Left lung (tissue), 10 donors: ENCODE results near the gene GDF9. TPM values are rescaled to one million over a fixed set of nuclear protein-coding genes. Genes with fewer than 3 reads are reported as not detected.
A peak's percentile ranks its signal among the peaks of the same experiment; 100 is the strongest.

Experiments used
- ATAC-seq: fragments of 200-7000 bp; cut with Tn5 transposase; one replicate; pipeline ENCODE4 v1.9.1; 2020; ENCODE audit warnings: moderate library complexity
- DNase-seq, 4 donors: peaks; one replicate each; pipeline ENCODE4 v3.0.0-alpha.2; 2013 to 2020
- H3K27ac ChIP-seq, 2 donors: fragments of 200-600 bp; sonication (generic) in 1 of 2; one replicate each; pipeline versions ENCODE4 v1.5.0 to v1.8.0; 2020 to 2021
- H3K27me3 ChIP-seq, 2 donors: fragments of 200-600 bp; sonication (generic) in 1 of 2; one replicate each; pipeline versions ENCODE4 v1.5.0 to v1.8.0; 2020 to 2021
- H3K36me3 ChIP-seq, 2 donors: fragments of 200-600 bp; sonication (generic) in 1 of 2; one replicate each; pipeline versions ENCODE4 v1.5.0 to v1.8.0; 2020 to 2021
- H3K4me1 ChIP-seq, 2 donors: fragments of 200-600 bp; one replicate each; pipeline ENCODE4 v1.8.0; 2021
- H3K4me3 ChIP-seq, 2 donors: fragments of 200-600 bp; sonication (generic) in 1 of 2; one replicate each; pipeline versions ENCODE4 v1.5.0 to v1.8.0; 2020 to 2021; ENCODE audit warnings: mild to moderate bottlenecking in 1 of 2
- H3K9me3 ChIP-seq, 2 donors: fragments of 200-600 bp; sonication (generic) in 1 of 2; one replicate each; pipeline versions ENCODE4 v1.5.0 to v1.8.0; 2020 to 2021
- intact Hi-C, 2 donors: fragments of 100-400 bp; cut with DNase I; formaldehyde crosslinking; loops; one replicate each; pipeline versions ENCODE4 v1.11.2 to v1.14.2; 2022
- polyA plus RNA-seq, 6 donors: library from polyadenylated mRNA; unstranded; fragments of 120-200 nt; gene quantifications; one replicate each; pipeline ENCODE4 v1.2.1, GENCODE V29; 2013; ENCODE audit not compliant: insufficient read length in 6 of 6
- total RNA-seq, 2 donors: library from RNA; stranded (reverse); fragmentation: NEBNext Ultra II Directional; extraction: Animal tissue kit (Norgen Biotek cat#: 25700); gene quantifications; one replicate each; pipeline ENCODE4 v1.2.1, GENCODE V29; 2021
- TF ChIP-seq, protein P1 (sequence below), 2 donors: fragments of 200-600 bp; sonication (generic) in 1 of 2; IDR thresholded peaks; one replicate each; pipeline versions ENCODE4 v1.5.0 to v1.8.0; 2021; ENCODE audit warnings: antibody characterized with exemption in 2 of 2
- donor health status: DM: no; HTN: yes; CAD: no.
- donor health status: DM: no; HTN: no; CAD: no.

GDF9 gene
- total and polyA plus RNA-seq, 8 donors = 0.26 to 1.6 (median 1.2) TPM

DNA sequence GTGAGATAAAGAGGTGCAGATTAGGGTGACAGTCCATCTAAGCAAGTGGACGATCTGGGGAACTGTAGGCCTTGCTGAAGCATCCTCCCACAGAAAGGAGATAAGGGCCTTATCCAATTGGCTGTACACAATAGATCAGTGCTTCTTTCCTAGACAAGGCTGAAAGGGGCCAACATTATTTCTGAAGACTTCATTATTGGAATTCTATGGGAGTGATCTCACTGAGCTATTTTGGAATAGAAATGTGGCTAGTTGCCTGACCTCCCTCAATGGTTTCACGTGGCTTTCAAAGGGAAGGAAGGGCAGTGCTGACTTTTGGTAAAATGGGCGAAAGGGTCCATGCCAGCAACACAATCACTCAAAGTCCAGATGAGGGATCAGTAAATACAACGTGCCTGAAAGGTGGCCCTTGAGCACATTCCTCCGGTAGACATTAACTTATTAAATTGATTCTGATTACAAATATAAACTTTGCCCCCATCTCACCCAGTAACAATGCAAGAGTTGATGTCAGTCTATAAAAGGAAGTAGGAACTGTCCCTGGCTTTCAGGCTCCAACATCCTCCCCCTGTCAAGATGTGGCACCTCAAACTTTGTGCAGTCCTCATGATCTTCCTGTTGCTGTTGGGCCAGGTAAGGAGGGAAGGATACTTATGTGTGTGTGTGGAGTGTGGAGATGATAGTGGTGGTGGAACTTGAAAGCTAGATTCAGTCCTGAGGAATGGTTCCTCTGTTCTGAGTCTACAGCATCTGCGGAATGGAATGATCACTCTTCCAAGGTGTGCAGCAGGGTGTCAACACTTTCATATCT, 7.1 kb upstream of the GDF9 start, which contains the start of gene LEAP2:
LEAP2 (plus strand) TSS at position 550 of the 811 bp plus-strand sequence; CDS start at position 577, 27 bp downstream.
- H3K4me3 ChIP-seq = no peak within 1 kb of the TSS
- H3K27me3 ChIP-seq = no peaks in the 10 kb centered on the region
- H3K9me3 ChIP-seq = no peaks in the 10 kb centered on the region
- DNase-seq = no peak
- intact Hi-C loops = no loop called here
- H3K36me3 ChIP-seq = peaks cover 0 to 72% of the 10 kb centered on the region in 2 donors
- TF ChIP-seq, protein P1, sequence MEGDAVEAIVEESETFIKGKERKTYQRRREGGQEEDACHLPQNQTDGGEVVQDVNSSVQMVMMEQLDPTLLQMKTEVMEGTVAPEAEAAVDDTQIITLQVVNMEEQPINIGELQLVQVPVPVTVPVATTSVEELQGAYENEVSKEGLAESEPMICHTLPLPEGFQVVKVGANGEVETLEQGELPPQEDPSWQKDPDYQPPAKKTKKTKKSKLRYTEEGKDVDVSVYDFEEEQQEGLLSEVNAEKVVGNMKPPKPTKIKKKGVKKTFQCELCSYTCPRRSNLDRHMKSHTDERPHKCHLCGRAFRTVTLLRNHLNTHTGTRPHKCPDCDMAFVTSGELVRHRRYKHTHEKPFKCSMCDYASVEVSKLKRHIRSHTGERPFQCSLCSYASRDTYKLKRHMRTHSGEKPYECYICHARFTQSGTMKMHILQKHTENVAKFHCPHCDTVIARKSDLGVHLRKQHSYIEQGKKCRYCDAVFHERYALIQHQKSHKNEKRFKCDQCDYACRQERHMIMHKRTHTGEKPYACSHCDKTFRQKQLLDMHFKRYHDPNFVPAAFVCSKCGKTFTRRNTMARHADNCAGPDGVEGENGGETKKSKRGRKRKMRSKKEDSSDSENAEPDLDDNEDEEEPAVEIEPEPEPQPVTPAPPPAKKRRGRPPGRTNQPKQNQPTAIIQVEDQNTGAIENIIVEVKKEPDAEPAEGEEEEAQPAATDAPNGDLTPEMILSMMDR (IDR thresholded peaks at IDR 0.05) = no peak
- H3K27ac ChIP-seq = peak within 1 kb of the TSS in 1 of 2 donors; percentile 27
- H3K4me1 ChIP-seq = no peaks in the 10 kb centered on the region
- ATAC-seq = peak; percentile 45

DNA sequence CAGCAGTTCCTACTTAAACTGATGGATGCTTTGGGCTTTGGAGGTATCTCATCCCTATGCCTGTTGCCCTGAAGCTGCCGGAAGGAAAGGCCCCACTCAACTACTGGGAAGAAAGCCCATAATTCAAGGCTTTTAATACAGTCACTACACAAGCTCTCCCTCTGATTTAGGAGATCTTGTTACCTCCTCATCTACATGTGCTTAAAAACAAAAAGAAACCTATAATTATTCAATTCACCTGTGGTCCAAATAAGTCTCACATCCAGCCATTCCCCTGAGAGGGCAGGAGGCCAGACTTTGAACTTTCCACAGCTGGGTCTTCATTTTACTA, 6.5 kb upstream of the GDF9 start:
- Histone ChIP-seq H3K4me1 (peaks cover 0 to 4% of the 10 kb centered on the region in 2 donors), H3K36me3 (peaks cover 0 to 72% of the 10 kb centered on the region in 2 donors), H3K27ac (peak overlapping the region in 1 of 2 donors; percentile 27), H3K4me3 (no peak overlapping the region), H3K27me3 (no peaks in the 10 kb centered on the region), H3K9me3 (no peaks in the 10 kb centered on the region)
- DNase-seq (no peak), ATAC-seq (no peak)
- intact Hi-C loops = no loop called here
- TF ChIP-seq, protein P1 (IDR thresholded peaks at IDR 0.05) = no peak

DNA sequence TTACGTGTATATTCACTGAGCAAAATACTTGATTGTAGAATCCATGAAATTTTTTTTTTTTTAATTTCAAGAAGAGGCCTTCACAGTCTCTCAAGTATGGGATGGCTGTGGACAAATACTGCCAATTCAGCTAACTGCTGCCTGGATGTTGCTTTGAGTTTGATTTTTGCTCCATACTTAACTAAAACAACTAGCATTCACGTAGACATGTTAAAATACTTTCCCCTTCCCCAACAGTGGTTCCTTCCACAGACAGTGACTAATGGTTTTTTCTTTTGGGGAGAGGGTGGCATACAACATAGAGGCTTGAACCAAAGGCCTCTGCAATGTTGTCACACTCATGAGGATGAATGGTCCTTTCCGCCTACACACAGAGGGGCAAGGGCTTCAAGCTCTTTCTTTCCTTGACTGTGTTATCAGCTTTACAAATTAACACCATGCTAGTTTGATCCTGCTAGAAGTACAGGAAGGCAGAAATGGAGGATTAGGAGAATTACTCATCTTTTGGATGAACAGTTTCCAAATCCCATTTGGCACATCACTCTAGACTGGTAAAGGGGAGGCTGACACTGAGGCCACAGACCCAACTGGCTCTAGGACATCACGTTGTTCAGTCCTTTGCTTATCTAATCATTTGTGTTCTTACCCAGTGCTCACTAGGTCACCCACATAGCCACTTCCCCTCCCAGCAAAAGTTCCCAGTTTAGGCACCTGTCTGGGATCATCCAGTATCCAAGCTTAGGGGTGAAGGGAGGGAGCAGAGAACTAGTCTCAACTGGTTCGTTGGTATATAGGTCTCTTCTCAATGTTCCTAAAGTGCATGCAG, 5.4 kb upstream of the GDF9 start:
- intact Hi-C loops = no loop called here

DNA sequence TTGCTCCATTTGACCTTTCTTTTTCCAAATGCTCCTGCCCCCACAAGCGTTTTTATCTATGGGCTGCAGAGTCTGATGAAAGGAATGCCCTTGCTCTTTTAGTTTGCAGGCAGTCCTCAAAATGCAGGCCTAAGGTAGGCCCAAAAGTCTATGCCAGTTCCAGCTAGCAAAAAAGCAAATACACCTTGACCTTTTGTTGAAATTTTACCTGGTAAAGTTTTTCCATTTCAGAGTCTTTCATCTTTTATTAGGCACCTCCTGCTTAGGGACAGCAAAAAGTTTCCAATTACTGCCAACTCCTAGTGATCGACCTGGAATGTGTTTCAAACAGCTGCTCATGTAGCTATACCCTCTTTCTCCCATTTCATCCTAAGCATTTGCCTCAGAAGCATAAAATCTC, 4.5 kb upstream of the GDF9 start:
- Histone ChIP-seq H3K4me3 (no peak overlapping the region), H3K36me3 (peaks cover 0 to 67% of the 10 kb centered on the region in 2 donors), H3K27me3 (no peaks in the 10 kb centered on the region), H3K9me3 (no peaks in the 10 kb centered on the region), H3K27ac (no peak overlapping the region), H3K4me1 (peaks cover 0 to 17% of the 10 kb centered on the region in 2 donors)
- no peak for ATAC-seq
- TF ChIP-seq, protein P1 (IDR thresholded peaks at IDR 0.05) = no peak
- intact Hi-C loops = no loop called here
- DNase-seq = no peak

More for the DNA sequence above, 5.4 kb upstream of the GDF9 start:
- Histone ChIP-seq H3K9me3 (no peaks in the 10 kb centered on the region), H3K36me3 (peaks cover 0 to 67% of the 10 kb centered on the region in 2 donors), H3K27me3 (no peaks in the 10 kb centered on the region), H3K27ac (no peak overlapping the region), H3K4me3 (no peak overlapping the region), H3K4me1 (peaks cover 0 to 14% of the 10 kb centered on the region in 2 donors)
- ATAC-seq = no peak
- DNase-seq = no peak
- TF ChIP-seq, protein P1 (IDR thresholded peaks at IDR 0.05) = no peak

DNA sequence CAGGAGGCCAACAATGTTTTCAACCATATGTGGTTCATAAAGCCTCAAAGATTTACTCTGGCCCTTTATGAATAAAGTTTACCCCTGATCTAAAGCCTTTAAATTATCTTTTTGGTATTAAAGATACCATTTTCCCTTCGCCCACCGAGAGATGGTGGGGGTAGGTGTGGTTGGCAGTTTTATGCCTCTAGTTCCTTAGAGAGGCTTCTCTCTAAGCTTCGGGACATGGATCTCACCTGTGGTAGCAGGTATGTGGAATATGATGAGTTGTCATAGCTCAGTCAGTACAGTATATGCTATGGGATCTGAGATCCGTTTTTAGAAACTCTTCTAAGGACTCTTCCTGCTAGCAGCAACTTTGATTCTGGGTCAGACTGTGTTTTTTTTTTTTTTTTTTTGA, 2.5 kb upstream of the GDF9 start:
- no peak overlapping the region for H3K27ac ChIP-seq
- peaks cover 0 to 61% of the 10 kb centered on the region in 2 donors for H3K36me3 ChIP-seq
- no peak overlapping the region for H3K4me3 ChIP-seq
- peaks cover 0 to 24% of the 10 kb centered on the region in 2 donors for H3K4me1 ChIP-seq
- ATAC-seq (no peak), DNase-seq (no peak)
- no peaks in the 10 kb centered on the region for H3K27me3 ChIP-seq
- intact Hi-C loops = no loop called here
- no peaks in the 10 kb centered on the region for H3K9me3 ChIP-seq
- TF ChIP-seq, protein P1 (IDR thresholded peaks at IDR 0.05) = no peak
